Adrenal gland (tissue), 5 donors: Measurements from ENCODE around the gene SPATS1.

Source experiments
- POLR2A ChIP-seq, 2 donors: fragments of 450-650 bp; IDR thresholded peaks; one replicate each; pipeline ENCODE4 v1.6.1; 2017; ENCODE audit warnings: antibody characterized with exemption in 2 of 2, mild to moderate bottlenecking in 2 of 2, moderate library complexity in 1 of 2
- TF ChIP-seq, protein P1 (sequence below), 6 experiments: fragments of 450-650 bp in 4 of 6; fragments of 200-600 bp in 2 of 6; sonication (generic) in 1 of 6; IDR thresholded peaks; 1 replicate in 5 of 6; 2 replicates in 1 of 6; pipeline versions ENCODE4 v1.5.1 to v1.8.0; 2016 to 2021; ENCODE audit warnings: antibody characterized with exemption in 6 of 6, mild to moderate bottlenecking in 2 of 6, moderate library complexity in 1 of 6
- donor health status: DM: no; HTN: no; CAD: no.

- TF ChIP-seq, protein P1, sequence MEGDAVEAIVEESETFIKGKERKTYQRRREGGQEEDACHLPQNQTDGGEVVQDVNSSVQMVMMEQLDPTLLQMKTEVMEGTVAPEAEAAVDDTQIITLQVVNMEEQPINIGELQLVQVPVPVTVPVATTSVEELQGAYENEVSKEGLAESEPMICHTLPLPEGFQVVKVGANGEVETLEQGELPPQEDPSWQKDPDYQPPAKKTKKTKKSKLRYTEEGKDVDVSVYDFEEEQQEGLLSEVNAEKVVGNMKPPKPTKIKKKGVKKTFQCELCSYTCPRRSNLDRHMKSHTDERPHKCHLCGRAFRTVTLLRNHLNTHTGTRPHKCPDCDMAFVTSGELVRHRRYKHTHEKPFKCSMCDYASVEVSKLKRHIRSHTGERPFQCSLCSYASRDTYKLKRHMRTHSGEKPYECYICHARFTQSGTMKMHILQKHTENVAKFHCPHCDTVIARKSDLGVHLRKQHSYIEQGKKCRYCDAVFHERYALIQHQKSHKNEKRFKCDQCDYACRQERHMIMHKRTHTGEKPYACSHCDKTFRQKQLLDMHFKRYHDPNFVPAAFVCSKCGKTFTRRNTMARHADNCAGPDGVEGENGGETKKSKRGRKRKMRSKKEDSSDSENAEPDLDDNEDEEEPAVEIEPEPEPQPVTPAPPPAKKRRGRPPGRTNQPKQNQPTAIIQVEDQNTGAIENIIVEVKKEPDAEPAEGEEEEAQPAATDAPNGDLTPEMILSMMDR (IDR thresholded peaks at IDR 0.05), result no peak
- TF ChIP-seq POLR2A (IDR thresholded peaks at IDR 0.05), result no peak
Observed at GRCh38 chr6:44303842-44304241, 38.6 kb upstream of the SPATS1 start.
